Nephron (organoid): Measurements from ENCODE around the gene ARG1.

Experiments
- H3K27ac Mint-ChIP-seq, 3 experiments: 2 replicates each; pipeline ENCODE4 v1.8.0; 2020; ENCODE audit warnings: mixed read lengths in 3 of 3, mild to moderate bottlenecking in 2 of 3, moderate library complexity in 1 of 3
- H3K27me3 Mint-ChIP-seq: 2 replicates; pipeline ENCODE4 v1.8.0; 2021; ENCODE audit warnings: low read depth, mild to moderate bottlenecking, moderate library complexity, mixed read lengths
- H3K36me3 Mint-ChIP-seq: 2 replicates; pipeline ENCODE4 v1.8.0; 2020; ENCODE audit warnings: low read depth, mixed read lengths
- H3K4me1 Mint-ChIP-seq: 2 replicates; pipeline ENCODE4 v1.8.0; 2020; ENCODE audit warnings: mixed read lengths
- H3K4me3 Mint-ChIP-seq, 3 experiments: 2 replicates each; pipeline ENCODE4 v1.8.0; 2020; ENCODE audit warnings: mild to moderate bottlenecking in 3 of 3, mixed read lengths in 3 of 3, moderate library complexity in 2 of 3
- H3K9me3 Mint-ChIP-seq: 2 replicates; pipeline ENCODE4 v1.8.0; 2020; ENCODE audit warnings: mixed read lengths
- TF ChIP-seq, protein P1 (sequence below), 3 experiments: fragments of 200-600 bp; sonication (generic); IDR thresholded peaks; one replicate each; pipeline ENCODE4 v1.5.0; 2021; ENCODE audit warnings: antibody characterized with exemption in 3 of 3; ENCODE audit not compliant: unreplicated experiment in 3 of 3

ARG1 gene

GRCh38 chr6:131545317-131545716, 27.7 kb upstream of the ARG1 start:
- peaks cover 11% of the 10 kb centered on the region for H3K9me3 Mint-ChIP-seq
- no peaks in the 10 kb centered on the region for H3K27me3 Mint-ChIP-seq
- H3K36me3 Mint-ChIP-seq = no peaks in the 10 kb centered on the region
- H3K4me1 Mint-ChIP-seq = peaks cover 10% of the 10 kb centered on the region
- TF ChIP-seq, protein P1, sequence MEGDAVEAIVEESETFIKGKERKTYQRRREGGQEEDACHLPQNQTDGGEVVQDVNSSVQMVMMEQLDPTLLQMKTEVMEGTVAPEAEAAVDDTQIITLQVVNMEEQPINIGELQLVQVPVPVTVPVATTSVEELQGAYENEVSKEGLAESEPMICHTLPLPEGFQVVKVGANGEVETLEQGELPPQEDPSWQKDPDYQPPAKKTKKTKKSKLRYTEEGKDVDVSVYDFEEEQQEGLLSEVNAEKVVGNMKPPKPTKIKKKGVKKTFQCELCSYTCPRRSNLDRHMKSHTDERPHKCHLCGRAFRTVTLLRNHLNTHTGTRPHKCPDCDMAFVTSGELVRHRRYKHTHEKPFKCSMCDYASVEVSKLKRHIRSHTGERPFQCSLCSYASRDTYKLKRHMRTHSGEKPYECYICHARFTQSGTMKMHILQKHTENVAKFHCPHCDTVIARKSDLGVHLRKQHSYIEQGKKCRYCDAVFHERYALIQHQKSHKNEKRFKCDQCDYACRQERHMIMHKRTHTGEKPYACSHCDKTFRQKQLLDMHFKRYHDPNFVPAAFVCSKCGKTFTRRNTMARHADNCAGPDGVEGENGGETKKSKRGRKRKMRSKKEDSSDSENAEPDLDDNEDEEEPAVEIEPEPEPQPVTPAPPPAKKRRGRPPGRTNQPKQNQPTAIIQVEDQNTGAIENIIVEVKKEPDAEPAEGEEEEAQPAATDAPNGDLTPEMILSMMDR (IDR thresholded peaks at IDR 0.05; ENCODE audit: unreplicated experiment in 3 of 3) = no peak
- no peak overlapping the region for H3K27ac Mint-ChIP-seq
- H3K4me3 Mint-ChIP-seq = no peak overlapping the region

GRCh38 chr6:131547488-131547887, 25.5 kb upstream of the ARG1 start:
- no peaks in the 10 kb centered on the region for H3K27me3 Mint-ChIP-seq
- H3K4me3 Mint-ChIP-seq = no peak overlapping the region
- H3K4me1 Mint-ChIP-seq = peaks cover 10% of the 10 kb centered on the region
- H3K36me3 Mint-ChIP-seq = no peaks in the 10 kb centered on the region
- TF ChIP-seq, protein P1 (IDR thresholded peaks at IDR 0.05; ENCODE audit: unreplicated experiment in 3 of 3) = no peak
- peaks cover 6% of the 10 kb centered on the region for H3K9me3 Mint-ChIP-seq
- H3K27ac Mint-ChIP-seq = no peak overlapping the region

- Mint-ChIP-seq H3K4me1 (peaks cover 10% of the 10 kb centered on the region), H3K9me3 (no peaks in the 10 kb centered on the region)
These were observed 24.6 kb upstream of the ARG1 start for GRCh38 chr6:131548441-131548840.

DNA sequence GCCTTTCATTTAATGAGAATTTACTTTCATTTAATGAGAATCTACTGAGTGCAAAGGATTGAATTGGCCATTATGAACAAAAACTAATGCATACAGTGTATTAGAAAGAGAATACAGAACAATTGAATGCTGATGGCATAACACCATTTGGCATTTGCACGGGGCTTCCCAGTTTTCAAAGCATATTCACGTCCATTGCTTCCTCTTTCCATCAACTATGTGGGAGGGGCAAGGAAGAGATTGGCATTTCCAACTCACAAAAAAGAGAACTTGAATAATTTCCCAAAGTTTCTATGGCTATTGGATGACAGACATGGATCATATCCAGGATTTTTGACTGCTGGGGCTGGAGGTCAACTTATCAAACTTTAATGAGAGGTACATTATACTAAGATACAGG, 23.2 kb upstream of the ARG1 start:
- no peaks in the 10 kb centered on the region for H3K36me3 Mint-ChIP-seq

More at GRCh38 chr6:131548441-131548840, 24.6 kb upstream of the ARG1 start:
- Mint-ChIP-seq H3K36me3 (no peaks in the 10 kb centered on the region), H3K4me3 (no peak overlapping the region), H3K27ac (no peak overlapping the region), H3K27me3 (no peaks in the 10 kb centered on the region)
- TF ChIP-seq, protein P1 (IDR thresholded peaks at IDR 0.05; ENCODE audit: unreplicated experiment in 3 of 3) = no peak

DNA sequence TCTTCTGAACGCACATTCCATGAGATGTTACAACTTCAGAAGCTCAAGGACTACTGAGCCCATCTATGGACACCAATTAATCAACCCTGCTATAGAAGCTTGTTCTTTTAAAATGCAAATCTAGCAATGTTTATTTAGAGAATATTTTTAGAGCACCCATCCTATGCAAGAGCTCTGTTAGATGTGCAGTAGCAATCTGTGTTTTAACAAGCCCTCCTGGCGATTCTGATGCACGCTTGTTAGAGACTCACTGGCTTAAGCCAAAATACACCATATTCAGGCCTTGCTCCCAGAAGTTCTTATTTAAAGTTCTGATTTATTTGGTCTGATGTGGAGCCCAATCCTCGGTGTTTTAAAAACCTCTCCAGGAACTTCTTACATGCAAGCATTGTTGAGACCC, 21.1 kb upstream of the ARG1 start:
- Mint-ChIP-seq H3K4me1 (peaks cover 7% of the 10 kb centered on the region), H3K27ac (no peak overlapping the region), H3K27me3 (no peaks in the 10 kb centered on the region), H3K4me3 (no peak overlapping the region), H3K36me3 (no peaks in the 10 kb centered on the region), H3K9me3 (no peaks in the 10 kb centered on the region)
- TF ChIP-seq, protein P1 (IDR thresholded peaks at IDR 0.05; ENCODE audit: unreplicated experiment in 3 of 3) = no peak

More for the DNA sequence above, 23.2 kb upstream of the ARG1 start:
- Mint-ChIP-seq H3K9me3 (no peaks in the 10 kb centered on the region), H3K4me3 (no peak overlapping the region), H3K4me1 (peaks cover 10% of the 10 kb centered on the region), H3K27me3 (no peaks in the 10 kb centered on the region), H3K27ac (no peak overlapping the region)
- TF ChIP-seq, protein P1 (IDR thresholded peaks at IDR 0.05; ENCODE audit: unreplicated experiment in 3 of 3) = no peak

GRCh38 chr6:131552572-131552971, 20.5 kb upstream of the ARG1 start:
- Mint-ChIP-seq H3K4me1 (peaks cover 7% of the 10 kb centered on the region), H3K4me3 (no peak overlapping the region), H3K9me3 (no peaks in the 10 kb centered on the region), H3K27ac (no peak overlapping the region), H3K27me3 (no peaks in the 10 kb centered on the region), H3K36me3 (no peaks in the 10 kb centered on the region)
- TF ChIP-seq, protein P1 (IDR thresholded peaks at IDR 0.05; ENCODE audit: unreplicated experiment in 3 of 3) = no peak
